ENCODE data around the gene YPEL4.

Gene YPEL4

GRCh38 chr11:57644748-57645688 is 4.7 kb downstream of the YPEL4 start:
- Mint-ChIP-seq H3K4me3 (no peak overlapping the region), H3K9me3 (ENCODE audit: low read depth) (no peaks in the 10 kb centered on the region), H3K36me3 (no peaks in the 10 kb centered on the region), H3K4me1 (ENCODE audit: low read depth) (peaks cover 32% of the 10 kb centered on the region), H3K27ac (no peak overlapping the region), H3K27me3 (peaks cover 21% of the 10 kb centered on the region)

- Mint-ChIP-seq H3K9me3 (ENCODE audit: low read depth) (no peaks in the 10 kb centered on the region), H3K36me3 (no peaks in the 10 kb centered on the region), H3K27me3 (peaks cover 21% of the 10 kb centered on the region), H3K4me1 (ENCODE audit: low read depth) (peaks cover 30% of the 10 kb centered on the region), H3K4me3 (no peak overlapping the region), H3K27ac (no peak overlapping the region)
Measured at GRCh38 chr11:57643802-57644201, 5.9 kb downstream of the YPEL4 start.

- Mint-ChIP-seq H3K4me1 (ENCODE audit: low read depth) (peaks cover 14% of the 10 kb centered on the region), H3K27me3 (peaks cover 7% of the 10 kb centered on the region), H3K9me3 (ENCODE audit: low read depth) (no peaks in the 10 kb centered on the region), H3K27ac (no peak overlapping the region), H3K4me3 (no peak overlapping the region), H3K36me3 (no peaks in the 10 kb centered on the region)
Measured at GRCh38 chr11:57641011-57641807, 8.5 kb downstream of the YPEL4 start.

- peaks cover 14% of the 10 kb centered on the region for H3K4me1 Mint-ChIP-seq (ENCODE audit: low read depth)
- H3K36me3 Mint-ChIP-seq = no peaks in the 10 kb centered on the region
- H3K4me3 Mint-ChIP-seq = peak overlapping the region; percentile 32
- peaks cover 4% of the 10 kb centered on the region for H3K27me3 Mint-ChIP-seq
- H3K9me3 Mint-ChIP-seq (ENCODE audit: low read depth) = no peaks in the 10 kb centered on the region
- H3K27ac Mint-ChIP-seq = no peak overlapping the region
Measured at GRCh38 chr11:57640068-57640800, 9.5 kb downstream of the YPEL4 start.

- Mint-ChIP-seq H3K27me3 (peaks cover 4% of the 10 kb centered on the region), H3K4me1 (ENCODE audit: low read depth) (peaks cover 14% of the 10 kb centered on the region), H3K4me3 (peak overlapping the region; percentile 88), H3K9me3 (ENCODE audit: low read depth) (no peaks in the 10 kb centered on the region), H3K27ac (no peak overlapping the region), H3K36me3 (no peaks in the 10 kb centered on the region)
Measured at GRCh38 chr11:57639321-57640067, 10.2 kb downstream of the YPEL4 start.

GRCh38 chr11:57638811-57639320 is 10.8 kb downstream of the YPEL4 start:
- peak overlapping the region; percentile 88 for H3K4me3 Mint-ChIP-seq
- H3K4me1 Mint-ChIP-seq (ENCODE audit: low read depth) = peaks cover 14% of the 10 kb centered on the region
- no peaks in the 10 kb centered on the region for H3K9me3 Mint-ChIP-seq (ENCODE audit: low read depth)
- no peak overlapping the region for H3K27ac Mint-ChIP-seq
- peaks cover 8% of the 10 kb centered on the region for H3K27me3 Mint-ChIP-seq
- H3K36me3 Mint-ChIP-seq = no peaks in the 10 kb centered on the region

GRCh38 chr11:57638005-57638781 is 11.5 kb downstream of the YPEL4 start:
- Mint-ChIP-seq H3K4me1 (ENCODE audit: low read depth) (peaks cover 14% of the 10 kb centered on the region), H3K9me3 (ENCODE audit: low read depth) (no peaks in the 10 kb centered on the region), H3K36me3 (no peaks in the 10 kb centered on the region), H3K27ac (no peak overlapping the region), H3K27me3 (peaks cover 8% of the 10 kb centered on the region), H3K4me3 (peak overlapping the region; percentile 88)

- no peaks in the 10 kb centered on the region for H3K9me3 Mint-ChIP-seq (ENCODE audit: low read depth)
- H3K27me3 Mint-ChIP-seq = peaks cover 8% of the 10 kb centered on the region
- no peak overlapping the region for H3K27ac Mint-ChIP-seq
- no peaks in the 10 kb centered on the region for H3K36me3 Mint-ChIP-seq
- H3K4me3 Mint-ChIP-seq = peak overlapping the region; percentile 88
- peaks cover 14% of the 10 kb centered on the region for H3K4me1 Mint-ChIP-seq (ENCODE audit: low read depth)
Measured at GRCh38 chr11:57637626-57638004, 12.1 kb downstream of the YPEL4 start.

GRCh38 chr11:57635246-57635645 is 14.5 kb downstream of the YPEL4 start:
- peaks cover 11% of the 10 kb centered on the region for H3K27me3 Mint-ChIP-seq
- H3K36me3 Mint-ChIP-seq = no peaks in the 10 kb centered on the region
- no peak overlapping the region for H3K27ac Mint-ChIP-seq
- H3K9me3 Mint-ChIP-seq (ENCODE audit: low read depth) = no peaks in the 10 kb centered on the region
- H3K4me3 Mint-ChIP-seq = no peak overlapping the region
- H3K4me1 Mint-ChIP-seq (ENCODE audit: low read depth) = peaks cover 14% of the 10 kb centered on the region

GRCh38 chr11:57634311-57634710 is 15.4 kb downstream of the YPEL4 start:
- H3K36me3 Mint-ChIP-seq = no peaks in the 10 kb centered on the region
- peaks cover 10% of the 10 kb centered on the region for H3K4me1 Mint-ChIP-seq (ENCODE audit: low read depth)
- peaks cover 11% of the 10 kb centered on the region for H3K27me3 Mint-ChIP-seq
- H3K27ac Mint-ChIP-seq = no peak overlapping the region
- H3K9me3 Mint-ChIP-seq (ENCODE audit: low read depth) = no peaks in the 10 kb centered on the region
- no peak overlapping the region for H3K4me3 Mint-ChIP-seq

GRCh38 chr11:57633394-57634070 is 16.2 kb downstream of the YPEL4 start:
- no peaks in the 10 kb centered on the region for H3K9me3 Mint-ChIP-seq (ENCODE audit: low read depth)
- no peaks in the 10 kb centered on the region for H3K36me3 Mint-ChIP-seq
- no peak overlapping the region for H3K4me3 Mint-ChIP-seq
- H3K27ac Mint-ChIP-seq = no peak overlapping the region
- peaks cover 11% of the 10 kb centered on the region for H3K27me3 Mint-ChIP-seq
- peaks cover 4% of the 10 kb centered on the region for H3K4me1 Mint-ChIP-seq (ENCODE audit: low read depth)

- Mint-ChIP-seq H3K27ac (no peak overlapping the region), H3K4me3 (no peak overlapping the region), H3K9me3 (ENCODE audit: low read depth) (no peaks in the 10 kb centered on the region), H3K27me3 (peaks cover 11% of the 10 kb centered on the region), H3K36me3 (no peaks in the 10 kb centered on the region), H3K4me1 (ENCODE audit: low read depth) (no peaks in the 10 kb centered on the region)
Measured at GRCh38 chr11:57632116-57632515, 17.6 kb downstream of the YPEL4 start.

GRCh38 chr11:57630171-57630570 is 19.5 kb downstream of the YPEL4 start:
- Mint-ChIP-seq H3K27me3 (peaks cover 9% of the 10 kb centered on the region), H3K27ac (no peak overlapping the region), H3K36me3 (no peaks in the 10 kb centered on the region), H3K4me3 (no peak overlapping the region), H3K9me3 (ENCODE audit: low read depth) (no peaks in the 10 kb centered on the region), H3K4me1 (ENCODE audit: low read depth) (no peaks in the 10 kb centered on the region)
